NCI-H748 (cell line): ENCODE data around the gene RAPGEFL1.

ENCODE experiments used
- DNase-seq: peaks from one replicate; lab custom pipeline; 2025; ENCODE audit not compliant: unreplicated experiment; lab: John Stamatoyannopoulos, UW

RAPGEFL1 gene

DNA sequence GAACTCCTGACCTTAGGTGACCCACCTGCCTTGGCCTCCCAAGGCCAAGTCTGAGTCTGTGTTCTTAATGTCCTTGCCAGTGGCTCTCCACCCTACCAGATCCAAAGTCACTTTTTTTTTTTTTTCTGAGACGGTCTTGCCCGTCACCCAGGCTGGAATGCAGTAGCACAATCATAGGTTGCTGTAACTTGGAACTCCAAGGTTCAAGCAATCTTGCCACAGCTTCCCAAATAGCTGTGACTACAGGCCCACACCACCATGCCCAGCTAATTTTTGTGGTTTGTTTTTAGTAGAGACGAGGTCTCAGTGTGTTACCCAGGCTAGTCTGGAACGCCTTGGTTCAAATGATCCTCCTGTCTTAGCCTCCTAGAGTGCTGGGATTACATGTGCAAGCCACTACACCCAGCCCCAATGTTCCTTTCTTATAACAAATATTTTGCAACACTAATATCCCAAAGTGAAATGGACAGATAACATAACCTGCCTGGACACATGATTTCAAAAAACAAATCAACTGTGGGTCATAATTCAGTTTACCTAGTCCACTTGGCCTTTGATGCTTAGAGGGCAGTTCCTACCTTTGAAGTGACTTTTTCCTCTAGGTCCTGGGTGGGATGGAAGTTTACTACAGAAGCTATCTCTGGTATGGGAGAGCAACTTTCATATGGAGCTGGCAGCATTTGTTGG lies 4.0 kb upstream of the RAPGEFL1 start:
- DNase-seq, result no peak

DNA sequence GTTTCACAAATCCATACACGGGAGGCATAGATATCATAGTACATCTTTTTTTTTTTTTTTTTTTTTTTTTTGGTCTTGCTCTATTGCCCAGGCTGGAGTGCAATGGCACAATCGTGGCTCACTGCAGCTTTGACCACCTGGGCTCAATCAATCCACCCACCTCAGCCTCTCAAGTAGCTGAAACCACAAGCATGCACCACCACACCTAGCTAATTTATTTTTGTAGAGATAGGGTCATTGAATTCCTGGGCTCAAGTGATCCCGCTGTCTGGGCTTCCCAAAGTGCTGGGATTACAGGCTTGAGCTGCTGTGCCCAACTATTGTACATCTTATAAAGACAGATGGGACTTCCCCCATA lies 3.5 kb upstream of the RAPGEFL1 start:
- DNase-seq, result no peak

GRCh38 chr17:40174514-40174913 lies 2.8 kb upstream of the RAPGEFL1 start:
- DNase-seq, result no peak

GRCh38 chr17:40175928-40176753 lies 1.1 kb upstream of the RAPGEFL1 start:
- peak; percentile 43 for DNase-seq

GRCh38 chr17:40176754-40177110 lies 538 bp upstream of the RAPGEFL1 start:
- peak; percentile 27 for DNase-seq

DNA sequence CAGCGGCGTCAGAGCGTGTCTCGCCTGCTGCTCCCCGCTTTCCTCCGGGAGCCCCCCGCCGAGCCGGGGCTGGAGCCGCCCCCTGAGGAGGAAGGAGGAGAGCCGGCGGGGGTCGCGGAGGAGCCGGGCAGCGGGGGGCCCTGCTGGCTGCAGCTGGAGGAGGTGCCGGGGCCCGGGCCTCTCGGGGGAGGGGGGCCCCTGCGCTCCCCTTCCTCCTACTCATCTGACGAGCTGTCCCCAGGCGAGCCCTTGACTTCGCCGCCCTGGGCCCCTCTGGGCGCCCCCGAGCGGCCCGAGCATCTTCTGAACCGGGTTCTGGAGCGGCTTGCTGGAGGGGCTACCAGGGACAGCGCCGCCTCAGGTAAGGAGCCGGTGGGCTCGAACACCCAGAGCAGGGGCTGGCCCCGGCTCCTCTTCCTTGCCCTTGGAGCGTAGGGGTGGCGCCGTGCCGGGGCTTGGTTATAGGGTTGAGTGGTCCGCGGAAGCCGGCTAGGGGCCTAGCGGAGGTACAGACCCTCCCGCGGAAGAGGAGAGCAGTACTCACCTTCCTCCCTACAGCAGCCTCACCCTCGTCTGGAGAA lies 841 bp downstream of the RAPGEFL1 start:
- no peak for DNase-seq

DNA sequence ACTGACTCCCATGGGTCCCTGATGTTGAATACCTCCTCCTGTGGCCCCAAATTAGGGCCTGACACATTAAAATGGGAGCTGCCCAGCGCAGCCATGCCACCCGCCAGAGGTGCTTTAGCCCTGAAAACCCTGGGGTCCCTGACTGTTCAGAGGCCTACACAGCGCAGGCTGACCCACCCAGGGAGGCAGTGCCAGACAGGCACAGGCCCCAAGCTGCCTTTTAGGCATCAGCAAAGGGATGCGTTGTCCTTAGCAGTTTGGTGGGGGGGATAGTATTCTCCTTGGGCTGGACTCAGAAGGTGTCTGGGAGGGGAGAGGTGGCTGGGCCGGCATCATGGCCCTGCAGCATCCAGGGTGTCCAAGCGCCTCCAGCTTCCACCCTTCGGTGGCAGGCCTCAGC lies 1.4 kb downstream of the RAPGEFL1 start:
- DNase-seq, result no peak

GRCh38 chr17:40179923-40180659 lies 2.8 kb downstream of the RAPGEFL1 start:
- no peak for DNase-seq

DNA sequence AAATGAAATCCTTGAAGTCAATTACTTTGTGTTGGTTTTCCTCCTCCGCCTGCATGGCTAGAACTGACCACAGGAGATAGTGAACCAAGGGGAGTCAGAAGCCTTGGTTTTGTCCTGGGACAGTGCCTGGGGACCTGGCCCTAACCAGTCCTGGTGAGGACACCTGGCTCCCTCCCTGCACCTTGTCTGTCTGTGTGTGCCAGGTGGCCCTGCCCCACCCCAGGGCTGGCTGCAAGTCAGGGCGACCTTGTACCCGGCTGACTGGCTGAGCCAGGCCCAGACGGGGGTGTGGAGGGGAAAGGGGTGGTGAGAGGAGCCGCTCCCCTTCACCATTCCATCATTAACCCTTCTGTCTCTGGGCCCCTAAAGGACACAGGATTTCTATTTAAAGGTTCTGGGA lies 3.4 kb downstream of the RAPGEFL1 start:
- no peak for DNase-seq

DNA sequence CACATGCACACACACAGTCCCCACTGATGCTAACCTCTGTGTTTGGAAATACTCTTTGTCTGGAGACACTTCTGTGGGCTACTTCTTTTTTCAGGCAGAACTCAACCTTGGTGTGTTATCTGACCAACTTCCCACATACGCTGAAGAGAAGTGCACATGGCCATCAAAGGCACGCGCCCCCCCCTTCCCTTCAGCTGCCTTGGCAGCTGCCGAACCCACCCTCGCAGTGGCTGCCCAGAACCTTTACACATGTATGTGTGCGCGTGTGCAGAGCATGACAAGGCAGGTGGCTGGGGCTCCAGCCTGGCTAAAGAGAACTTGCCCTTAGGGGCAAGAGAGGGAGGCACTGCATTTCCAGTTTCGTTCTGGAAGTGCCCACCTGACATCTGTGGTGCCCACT lies 3.9 kb downstream of the RAPGEFL1 start:
- DNase-seq, result no peak

DNA sequence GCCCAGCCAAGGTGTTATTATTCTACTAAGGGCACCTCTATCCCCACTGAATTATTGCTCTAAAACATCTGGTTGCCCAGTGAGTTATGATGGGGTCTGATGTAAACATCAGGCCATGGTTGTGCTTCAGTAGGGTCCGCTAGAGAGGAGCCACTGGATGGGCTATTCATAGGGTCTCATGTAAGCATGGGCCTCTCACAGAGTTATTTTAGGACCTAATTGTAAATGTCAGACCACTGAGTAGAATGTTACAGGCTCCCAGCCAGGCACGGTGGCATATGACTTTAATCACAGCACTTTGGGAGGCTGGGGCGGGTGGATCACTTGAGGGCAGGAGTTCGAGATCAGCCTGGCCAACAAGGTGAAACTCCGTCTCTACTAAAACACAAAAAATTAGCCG lies 5.3 kb downstream of the RAPGEFL1 start:
- DNase-seq, result no peak

DNA sequence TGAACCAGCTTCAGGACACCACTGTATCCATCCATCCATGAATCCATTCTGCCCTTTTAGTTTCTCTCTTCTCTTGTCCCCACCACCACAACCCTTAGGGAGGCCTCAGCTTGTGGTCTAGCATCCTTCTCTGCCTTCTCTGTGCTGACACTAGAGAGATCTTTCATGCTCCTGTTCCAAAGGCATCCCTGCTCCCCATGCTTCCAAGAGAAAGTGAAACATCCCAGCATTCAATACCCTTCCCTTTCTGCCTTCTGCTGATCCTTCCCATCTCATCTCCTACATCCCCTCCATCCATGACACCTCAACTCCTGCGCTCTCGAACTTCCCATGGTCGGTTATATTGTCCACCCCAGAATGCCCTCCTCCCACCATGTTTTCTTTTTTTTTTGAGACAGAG lies 10.0 kb downstream of the RAPGEFL1 start:
- DNase-seq, result no peak

- no peak for DNase-seq
These were observed 11.4 kb downstream of the RAPGEFL1 start for GRCh38 chr17:40188694-40189093.

DNA sequence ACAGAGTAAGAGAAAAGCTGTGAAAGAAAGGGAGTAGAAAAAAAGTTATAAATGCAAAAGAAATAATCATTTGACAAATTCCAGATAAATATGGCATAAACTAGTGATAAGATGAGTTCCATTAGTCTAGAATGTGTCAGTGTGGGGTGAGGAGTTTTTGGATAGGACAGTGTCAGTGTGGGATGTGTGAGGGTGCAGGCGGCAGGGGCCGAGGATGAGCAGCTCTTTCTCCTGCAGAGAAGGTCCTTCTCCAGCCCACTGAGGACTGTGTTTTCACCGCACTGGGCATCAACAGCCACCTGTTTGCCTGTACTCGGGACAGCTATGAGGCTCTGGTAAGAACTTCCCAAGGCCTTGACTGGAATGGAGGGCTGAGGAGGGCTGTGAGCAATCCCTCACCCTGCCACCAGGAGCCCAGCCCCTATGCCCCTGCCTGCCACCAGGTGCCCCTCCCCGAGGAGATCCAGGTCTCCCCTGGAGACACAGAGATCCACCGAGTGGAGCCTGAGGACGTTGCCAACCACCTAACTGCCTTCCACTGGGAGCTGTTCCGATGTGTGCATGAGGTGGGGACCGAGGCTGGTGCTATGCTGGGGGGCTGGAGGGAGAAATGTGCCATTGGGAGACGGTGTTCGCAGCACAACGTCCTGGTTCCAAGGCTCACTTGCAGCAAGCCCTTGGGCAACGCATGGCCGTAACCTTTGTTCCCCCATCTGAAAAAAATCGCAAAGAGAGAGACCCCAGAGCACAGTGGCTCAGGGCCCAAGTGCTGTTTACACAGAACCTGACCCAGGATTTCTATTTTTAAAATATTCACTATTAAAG lies 13.1 kb downstream of the RAPGEFL1 start:
- DNase-seq, result peak; percentile 69

GRCh38 chr17:40191237-40192208 lies 14.3 kb downstream of the RAPGEFL1 start:
- peak; percentile 80 for DNase-seq

- no peak for DNase-seq
These were observed 15.7 kb downstream of the RAPGEFL1 start for GRCh38 chr17:40192961-40193360.

DNA sequence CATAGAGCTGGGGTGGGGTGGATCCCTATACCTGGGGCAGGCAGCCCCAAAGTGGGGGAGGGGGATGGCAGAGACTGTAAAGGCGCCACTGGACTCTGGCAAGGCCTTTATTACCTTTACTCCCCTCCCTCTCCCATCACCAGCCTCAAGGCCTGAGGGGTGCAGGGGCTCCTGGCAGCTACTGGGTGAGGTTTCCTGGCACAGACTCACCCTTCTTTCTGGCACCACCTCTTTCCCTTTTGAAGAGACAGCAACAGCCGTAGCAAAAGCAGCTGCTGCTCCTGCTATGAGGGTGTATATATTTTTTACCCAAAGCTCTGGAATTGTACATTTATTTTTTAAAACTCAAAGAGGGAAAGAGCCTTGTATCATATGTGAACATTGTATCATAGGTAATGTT lies 17.6 kb downstream of the RAPGEFL1 start:
- no peak for DNase-seq

- no peak for DNase-seq
These were observed 20.3 kb downstream of the RAPGEFL1 start for GRCh38 chr17:40197550-40197949.

DNA sequence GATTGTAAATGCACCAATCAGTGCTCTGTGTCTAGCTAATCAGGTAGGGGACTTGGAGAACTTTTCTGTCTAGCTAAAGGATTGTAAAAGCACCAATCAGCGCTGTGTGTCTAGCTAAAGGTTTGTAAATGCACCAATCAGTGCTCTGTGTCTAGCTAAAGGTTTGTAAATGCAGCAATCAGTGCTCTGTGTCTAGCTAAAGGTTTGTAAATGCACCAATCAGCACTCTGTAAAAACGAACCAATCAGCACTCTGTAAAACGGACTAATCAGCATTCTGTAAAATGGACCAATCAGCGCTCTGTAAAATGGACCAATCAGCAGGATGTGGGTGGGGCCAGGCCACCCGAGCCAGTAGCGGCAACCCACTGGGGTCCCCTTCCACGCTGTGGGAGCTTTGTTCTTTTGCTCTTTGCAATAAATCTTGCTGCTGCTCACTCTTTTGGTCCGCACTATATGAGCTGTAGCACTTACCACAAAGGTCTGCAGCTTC lies 20.7 kb downstream of the RAPGEFL1 start:
- DNase-seq, result peak; percentile 45
